Breast epithelium (tissue), 4 donors: ENCODE results near the gene ATOX1. TPM values are rescaled to one million over a fixed set of nuclear protein-coding genes. Genes with fewer than 3 reads are reported as not detected.
"Not testable (repeated sequence)": the region's sequence is repeated elsewhere in the genome, so short reads cannot be mapped to it uniquely, and the experiment has no call there.

Experiments used
- DNase-seq, 2 donors: peaks; one replicate each; pipeline ENCODE4 v3.0.0-alpha.2; 2019; ENCODE audit warnings: low spot score in 2 of 2
- H3K27ac ChIP-seq, 2 donors: fragments of 200-600 bp; sonication (generic) in 1 of 2; one replicate each; pipeline ENCODE4 v1.5.1; 2016 to 2019; ENCODE audit warnings: mild to moderate bottlenecking in 1 of 2
- H3K27me3 ChIP-seq, 2 donors: fragments of 200-600 bp; sonication (generic) in 1 of 2; one replicate each; pipeline versions ENCODE4 v1.5.1 to v1.6.0; 2017 to 2019; ENCODE audit warnings: control low read depth in 1 of 2, mild to moderate bottlenecking in 1 of 2
- H3K36me3 ChIP-seq: fragments of 200-600 bp; one replicate; pipeline ENCODE4 v1.5.1; 2019
- H3K4me1 ChIP-seq, 2 donors: fragments of 200-600 bp; sonication (generic); one replicate each; pipeline ENCODE4 v1.5.1; 2016 to 2019; ENCODE audit warnings: control low read depth in 1 of 2
- H3K4me3 ChIP-seq, 3 donors: fragments of 200-600 bp; sonication (generic); 1 replicate in 2 of 3; 2 replicates in 1 of 3; pipeline ENCODE4 v1.5.1; 2016 to 2019; ENCODE audit warnings: mild to moderate bottlenecking in 3 of 3, moderate library complexity in 2 of 3
- H3K9me3 ChIP-seq, 2 donors: fragments of 200-600 bp; sonication (generic) in 1 of 2; one replicate each; pipeline ENCODE4 v1.5.1; 2016 to 2019; ENCODE audit warnings: control low read depth in 1 of 2
- POLR2A ChIP-seq: fragments of 450-650 bp; IDR thresholded peaks from one replicate; pipeline ENCODE4 v1.6.1; 2016; ENCODE audit warnings: antibody characterized with exemption, mild to moderate bottlenecking, moderate library complexity
- POLR2AphosphoS5 ChIP-seq, 3 donors: sonication (generic); formaldehyde crosslinking; IDR thresholded peaks; one replicate each; pipeline ENCODE4 v1.6.1; 2017; ENCODE audit warnings: antibody characterized with exemption in 3 of 3
- intact Hi-C: fragments of 100-400 bp; cut with DNase I; formaldehyde crosslinking; loops from one replicate; pipeline ENCODE4 v1.15.1; 2023; ENCODE audit warnings: low total_unique reads
- total RNA-seq, 3 donors: library from RNA; depleted of rRNA; stranded (reverse); fragments of >200 nt; gene quantifications; one replicate each; pipeline ENCODE4 v1.1.0, GENCODE V29; 2016
- TF ChIP-seq, protein P1 (sequence below), 3 donors: fragments of 450-650 bp; IDR thresholded peaks; one replicate each; pipeline ENCODE4 v1.5.1; 2016 to 2017; ENCODE audit warnings: antibody characterized with exemption in 3 of 3, mild to moderate bottlenecking in 3 of 3, moderate library complexity in 3 of 3

The ATOX1 gene
- total RNA-seq, 3 donors from 2014 or later: 119 to 138 (median 120) TPM

DNA sequence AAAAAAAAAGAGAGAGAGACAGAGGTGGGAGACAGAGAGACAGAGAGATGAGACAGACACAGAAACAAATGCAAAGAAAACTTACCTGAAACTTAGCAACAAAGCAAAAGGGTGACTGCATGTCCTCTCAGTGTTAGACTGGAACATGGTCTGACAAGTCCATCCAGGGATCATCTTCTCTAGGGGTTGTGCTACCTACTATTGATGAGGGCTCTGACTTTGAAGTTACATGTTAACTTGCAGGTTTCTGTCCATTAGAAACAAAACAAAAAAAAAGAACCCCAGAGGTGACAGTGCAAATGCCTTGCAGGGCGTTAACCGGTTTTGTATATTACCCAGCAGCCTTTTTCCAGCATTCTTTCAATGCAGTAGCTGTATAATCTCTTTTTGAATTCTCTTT lies 58.1 kb downstream of the ATOX1 start:
- Histone ChIP-seq H3K4me1 (peaks cover 0 to 7% of the 10 kb centered on the region in 2 donors), H3K36me3 (no peaks in the 10 kb centered on the region), H3K9me3 (no peaks in the 10 kb centered on the region), H3K4me3 (no peak overlapping the region), H3K27me3 (no peaks in the 10 kb centered on the region), H3K27ac (no peak overlapping the region)
- no peak for DNase-seq
- TF ChIP-seq POLR2AphosphoS5 (IDR thresholded peaks at IDR 0.05): no peak
- TF ChIP-seq, protein P1, sequence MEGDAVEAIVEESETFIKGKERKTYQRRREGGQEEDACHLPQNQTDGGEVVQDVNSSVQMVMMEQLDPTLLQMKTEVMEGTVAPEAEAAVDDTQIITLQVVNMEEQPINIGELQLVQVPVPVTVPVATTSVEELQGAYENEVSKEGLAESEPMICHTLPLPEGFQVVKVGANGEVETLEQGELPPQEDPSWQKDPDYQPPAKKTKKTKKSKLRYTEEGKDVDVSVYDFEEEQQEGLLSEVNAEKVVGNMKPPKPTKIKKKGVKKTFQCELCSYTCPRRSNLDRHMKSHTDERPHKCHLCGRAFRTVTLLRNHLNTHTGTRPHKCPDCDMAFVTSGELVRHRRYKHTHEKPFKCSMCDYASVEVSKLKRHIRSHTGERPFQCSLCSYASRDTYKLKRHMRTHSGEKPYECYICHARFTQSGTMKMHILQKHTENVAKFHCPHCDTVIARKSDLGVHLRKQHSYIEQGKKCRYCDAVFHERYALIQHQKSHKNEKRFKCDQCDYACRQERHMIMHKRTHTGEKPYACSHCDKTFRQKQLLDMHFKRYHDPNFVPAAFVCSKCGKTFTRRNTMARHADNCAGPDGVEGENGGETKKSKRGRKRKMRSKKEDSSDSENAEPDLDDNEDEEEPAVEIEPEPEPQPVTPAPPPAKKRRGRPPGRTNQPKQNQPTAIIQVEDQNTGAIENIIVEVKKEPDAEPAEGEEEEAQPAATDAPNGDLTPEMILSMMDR (IDR thresholded peaks at IDR 0.05): no peak
- no peak for TF ChIP-seq POLR2A
- intact Hi-C loops: no loop called here

DNA sequence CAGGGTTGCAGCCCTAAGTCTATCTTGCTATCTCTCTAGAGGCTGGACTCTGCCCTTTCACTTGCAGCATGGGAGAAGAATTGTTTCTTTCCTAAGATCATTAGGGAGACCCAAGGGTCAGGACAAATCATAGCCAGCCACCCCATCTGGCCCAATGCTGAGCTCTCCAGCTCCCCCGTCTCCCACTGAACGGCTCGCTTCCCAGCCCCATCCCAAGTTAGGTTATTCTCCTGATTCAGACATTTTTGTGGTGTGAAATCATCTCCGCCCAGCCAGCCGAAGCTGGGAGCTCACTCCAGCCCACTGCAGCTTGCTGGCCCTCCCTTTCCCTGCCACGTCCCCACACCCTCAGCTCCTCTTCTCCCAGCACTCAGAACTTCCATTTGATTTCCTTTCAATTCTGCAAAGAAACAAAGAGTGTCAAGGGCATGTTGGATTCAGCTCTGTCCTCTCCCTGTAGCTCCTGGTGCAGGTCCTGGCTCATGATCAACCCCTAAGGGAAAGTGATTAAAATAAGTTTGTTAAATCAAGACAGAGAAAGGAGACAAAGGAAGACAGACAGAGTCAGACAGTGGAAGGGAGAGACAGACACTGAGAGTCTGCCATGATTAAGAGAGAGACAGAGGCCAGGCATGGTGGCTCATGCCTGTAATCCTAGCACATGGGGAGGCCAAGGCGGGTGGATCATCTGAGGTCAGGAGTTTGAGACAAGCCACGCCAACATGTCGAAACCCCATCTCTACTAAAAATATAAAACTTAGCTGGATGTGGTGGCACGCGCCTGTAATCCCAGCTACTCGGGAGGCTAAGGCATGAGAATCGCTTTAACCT lies 59.1 kb downstream of the ATOX1 start:
- Histone ChIP-seq H3K4me3 (peak overlapping the region in 1 of 3 donors; percentile 44), H3K9me3 (no peaks in the 10 kb centered on the region), H3K36me3 (no peaks in the 10 kb centered on the region), H3K27me3 (no peaks in the 10 kb centered on the region), H3K27ac (peak overlapping the region; percentile 83 to 93), H3K4me1 (peaks cover 0 to 7% of the 10 kb centered on the region in 2 donors)
- TF ChIP-seq POLR2AphosphoS5 (IDR thresholded peaks at IDR 0.05) (peak in 2 of 3 donors; percentile 38 to 44), POLR2A (no peak)
- DNase-seq: peak in 1 of 2 donors; percentile 65
- intact Hi-C loops: no loop called here

DNA sequence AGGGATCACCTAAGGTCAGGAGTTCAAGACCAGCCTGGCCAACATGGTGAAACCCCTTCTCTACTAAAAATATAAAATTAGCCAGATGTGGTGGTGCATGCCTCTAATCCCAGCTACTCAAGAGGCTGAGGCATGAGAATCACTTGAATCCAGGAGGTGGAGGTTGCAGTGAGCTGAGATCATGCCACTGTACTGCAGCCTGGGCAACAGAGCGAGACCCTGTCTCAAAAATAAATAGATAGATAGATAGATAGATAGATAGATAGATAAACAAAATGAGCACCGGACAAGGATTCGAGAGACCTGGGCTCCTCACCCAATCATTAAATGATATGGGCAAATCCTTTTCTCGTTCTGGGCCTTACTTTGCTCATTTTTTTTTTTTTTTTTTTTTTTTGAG lies 60.4 kb downstream of the ATOX1 start:
- H3K4me1 ChIP-seq, DNase-seq, H3K27me3 ChIP-seq, H3K4me3 ChIP-seq, H3K36me3 ChIP-seq, intact Hi-C loops, H3K9me3 ChIP-seq: not testable (repeated sequence)
- peak overlapping the region in 1 of 2 donors; percentile 83 for H3K27ac ChIP-seq

DNA sequence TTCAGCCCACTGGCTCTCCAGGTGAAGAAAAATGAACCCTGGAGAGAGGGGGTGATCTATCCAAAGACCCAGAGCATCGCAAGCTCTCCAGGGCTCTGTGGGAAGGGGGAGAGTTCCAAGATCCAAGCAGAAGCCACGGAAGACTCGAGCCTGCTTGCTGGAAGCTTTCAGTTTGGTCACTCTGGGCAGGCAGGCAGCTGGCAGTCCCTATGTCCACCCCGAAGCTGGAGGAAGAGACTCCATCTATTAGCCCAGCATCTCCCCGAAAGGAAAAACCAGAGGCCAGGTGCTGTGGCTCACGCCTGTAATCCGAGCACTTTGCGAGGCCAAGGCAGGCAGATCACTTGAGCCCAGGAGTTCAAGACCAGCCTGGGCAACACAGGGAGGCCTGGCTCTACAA lies 61.0 kb downstream of the ATOX1 start:
- Histone ChIP-seq H3K27ac (peak overlapping the region; percentile 80 to 82), H3K36me3 (no peaks in the 10 kb centered on the region), H3K9me3 (no peaks in the 10 kb centered on the region), H3K4me3 (peak overlapping the region in 1 of 3 donors; percentile 28), H3K4me1 (peaks cover 0 to 7% of the 10 kb centered on the region in 2 donors), H3K27me3 (no peaks in the 10 kb centered on the region)
- intact Hi-C loops: no loop called here
- no peak for TF ChIP-seq POLR2AphosphoS5 (IDR thresholded peaks at IDR 0.05)
- TF ChIP-seq, protein P1 (IDR thresholded peaks at IDR 0.05): no peak
- no peak for TF ChIP-seq POLR2A
- DNase-seq: no peak

DNA sequence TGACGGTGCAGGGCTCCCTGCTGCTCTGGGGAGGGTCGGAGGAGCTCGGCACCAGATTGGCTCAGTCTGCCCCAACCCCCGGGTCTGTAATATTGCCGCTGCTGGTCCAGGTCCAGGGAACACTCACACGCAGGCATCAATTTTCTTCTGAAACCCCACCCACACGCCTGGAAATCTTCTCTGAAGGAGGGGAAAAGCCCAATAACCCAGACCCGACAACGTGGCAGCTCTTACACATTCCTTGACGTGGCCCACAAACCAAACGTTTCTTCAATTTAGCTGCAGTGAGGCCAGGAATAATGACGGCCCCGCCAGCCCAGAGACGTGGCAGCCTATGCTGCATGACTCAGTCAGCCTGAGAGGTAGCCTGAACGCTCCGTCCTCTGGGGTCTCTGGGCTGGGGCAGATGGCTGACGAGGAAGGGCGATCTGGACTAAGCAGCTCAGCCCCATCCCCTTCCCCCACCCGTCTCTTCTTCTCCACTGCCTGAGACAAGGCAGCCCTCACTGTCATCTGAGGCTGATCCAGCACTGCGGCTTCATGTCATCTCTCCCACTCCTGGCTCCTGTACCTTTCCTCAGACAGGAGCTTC lies 61.9 kb downstream of the ATOX1 start:
- DNase-seq: peak in 1 of 2 donors; percentile 33
- H3K27ac ChIP-seq: peak overlapping the region; percentile 82 to 92
- peak overlapping the region in 2 of 3 donors; percentile 15 to 50 for H3K4me3 ChIP-seq
- intact Hi-C loops: no loop called here
- no peaks in the 10 kb centered on the region for H3K27me3 ChIP-seq
- no peaks in the 10 kb centered on the region for H3K36me3 ChIP-seq
- TF ChIP-seq POLR2A: no peak
- TF ChIP-seq POLR2AphosphoS5 (IDR thresholded peaks at IDR 0.05): peak in 1 of 3 donors; percentile 24
- H3K4me1 ChIP-seq: peaks cover 0 to 7% of the 10 kb centered on the region in 2 donors
- no peaks in the 10 kb centered on the region for H3K9me3 ChIP-seq

DNA sequence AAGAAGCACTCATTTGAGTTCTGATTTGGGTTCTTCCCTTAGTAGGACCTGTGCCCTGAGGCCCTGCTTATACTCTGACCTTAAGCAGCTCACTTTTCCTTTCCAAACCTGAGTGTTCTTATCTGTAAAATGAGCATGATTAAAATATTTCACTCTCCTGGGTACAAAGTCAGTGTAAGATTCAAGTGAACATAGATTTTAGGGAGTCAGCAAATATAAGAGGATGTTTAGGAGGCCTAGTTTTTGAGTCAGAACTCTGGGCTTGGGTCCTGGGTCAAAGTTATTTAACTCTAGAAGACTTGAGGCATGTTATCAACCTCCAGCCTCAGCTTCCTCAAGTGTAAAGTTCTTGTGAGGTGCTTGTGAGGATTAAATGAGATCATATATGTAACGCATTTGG lies 63.0 kb downstream of the ATOX1 start:
- intact Hi-C loops: no loop called here
- DNase-seq: no peak
- Histone ChIP-seq H3K4me3 (no peak overlapping the region), H3K36me3 (no peaks in the 10 kb centered on the region), H3K9me3 (no peaks in the 10 kb centered on the region), H3K4me1 (peaks cover 0 to 7% of the 10 kb centered on the region in 2 donors), H3K27me3 (no peaks in the 10 kb centered on the region), H3K27ac (peak overlapping the region; percentile 82 to 92)
- TF ChIP-seq POLR2A (no peak), POLR2AphosphoS5 (IDR thresholded peaks at IDR 0.05) (no peak)
- TF ChIP-seq, protein P1 (IDR thresholded peaks at IDR 0.05): no peak
